Measurements from ENCODE around the gene RFNG.

The RFNG gene

GRCh38 chr17:82080048-82080788 lies 28.6 kb upstream of the RFNG start:
- no peak for DNase-seq
- in situ Hi-C loops (cut with HindIII; ENCODE audit: low pct_ligation_motif_present, low pct_unique_long_range_greater_than_20kb, low sequenced_read_pairs) = no loop called here

- in situ Hi-C loops (cut with HindIII; ENCODE audit: low pct_ligation_motif_present, low pct_unique_long_range_greater_than_20kb, low sequenced_read_pairs) = no loop called here
- DNase-seq = no peak
These were observed 27.5 kb upstream of the RFNG start for GRCh38 chr17:82079001-82079677.

GRCh38 chr17:82078433-82078832 lies 26.8 kb upstream of the RFNG start:
- in situ Hi-C loops (cut with HindIII; ENCODE audit: low pct_ligation_motif_present, low pct_unique_long_range_greater_than_20kb, low sequenced_read_pairs) = no loop called here
- DNase-seq = no peak

GRCh38 chr17:82077617-82078358 lies 26.2 kb upstream of the RFNG start:
- DNase-seq = no peak
- in situ Hi-C loops (cut with HindIII; ENCODE audit: low pct_ligation_motif_present, low pct_unique_long_range_greater_than_20kb, low sequenced_read_pairs) = no loop called here

GRCh38 chr17:82076785-82077591 lies 25.4 kb upstream of the RFNG start:
- DNase-seq = no peak

GRCh38 chr17:82076018-82076784 lies 24.6 kb upstream of the RFNG start:
- in situ Hi-C loops (cut with HindIII; ENCODE audit: low pct_ligation_motif_present, low pct_unique_long_range_greater_than_20kb, low sequenced_read_pairs) = no loop called here
- no peak for DNase-seq

More at GRCh38 chr17:82076785-82077591, 25.4 kb upstream of the RFNG start:
- in situ Hi-C loops (cut with HindIII; ENCODE audit: low pct_ligation_motif_present, low pct_unique_long_range_greater_than_20kb, low sequenced_read_pairs) = no loop called here

GRCh38 chr17:82073446-82073845 lies 21.8 kb upstream of the RFNG start:
- no peak for DNase-seq

GRCh38 chr17:82072827-82073226 lies 21.2 kb upstream of the RFNG start:
- in situ Hi-C loops (cut with HindIII; ENCODE audit: low pct_ligation_motif_present, low pct_unique_long_range_greater_than_20kb, low sequenced_read_pairs) = no loop called here
- DNase-seq = no peak

More at GRCh38 chr17:82073446-82073845, 21.8 kb upstream of the RFNG start:
- in situ Hi-C loops (cut with HindIII; ENCODE audit: low pct_ligation_motif_present, low pct_unique_long_range_greater_than_20kb, low sequenced_read_pairs) = no loop called here

GRCh38 chr17:82070611-82071010 lies 19.0 kb upstream of the RFNG start:
- in situ Hi-C loops (cut with HindIII; ENCODE audit: low pct_ligation_motif_present, low pct_unique_long_range_greater_than_20kb, low sequenced_read_pairs) = no loop called here
- DNase-seq = no peak

GRCh38 chr17:82065638-82066303 lies 14.2 kb upstream of the RFNG start, which contains the start of gene DUS1L:
TSS of gene DUS1L (minus strand) at chr17:82065804. CDS start at chr17:82065059, 745 bp downstream.
- DNase-seq = peak; percentile 61
- in situ Hi-C loops (cut with HindIII; ENCODE audit: low pct_ligation_motif_present, low pct_unique_long_range_greater_than_20kb, low sequenced_read_pairs) = no loop called here

GRCh38 chr17:82065193-82065637 lies 13.6 kb upstream of the RFNG start:
- peak; percentile 44 for DNase-seq

GRCh38 chr17:82064433-82065192 lies 13.0 kb upstream of the RFNG start:
- DNase-seq = no peak
- in situ Hi-C loops (cut with HindIII; ENCODE audit: low pct_ligation_motif_present, low pct_unique_long_range_greater_than_20kb, low sequenced_read_pairs) = no loop called here

More at GRCh38 chr17:82065193-82065637, 13.6 kb upstream of the RFNG start:
- in situ Hi-C loops (cut with HindIII; ENCODE audit: low pct_ligation_motif_present, low pct_unique_long_range_greater_than_20kb, low sequenced_read_pairs) = no loop called here

GRCh38 chr17:82063424-82064415 lies 12.1 kb upstream of the RFNG start:
- in situ Hi-C loops (cut with HindIII; ENCODE audit: low pct_ligation_motif_present, low pct_unique_long_range_greater_than_20kb, low sequenced_read_pairs) = no loop called here
- no peak for DNase-seq

- in situ Hi-C loops (cut with HindIII; ENCODE audit: low pct_ligation_motif_present, low pct_unique_long_range_greater_than_20kb, low sequenced_read_pairs) = no loop called here
- no peak for DNase-seq
These were observed 11.4 kb upstream of the RFNG start for GRCh38 chr17:82062984-82063368.

GRCh38 chr17:82062076-82062983 lies 10.7 kb upstream of the RFNG start:
- DNase-seq = no peak
- in situ Hi-C loops (cut with HindIII; ENCODE audit: low pct_ligation_motif_present, low pct_unique_long_range_greater_than_20kb, low sequenced_read_pairs) = no loop called here
